Activated naive CD8-positive, alpha-beta T cell treated with anti-CD3 and anti-CD28 coated beads for 36 hours (primary cell): ENCODE data around the gene DOCK11. TPM values are rescaled to one million over a fixed set of nuclear protein-coding genes. Genes with fewer than 3 reads are reported as not detected.
A peak's percentile ranks its signal among the peaks of the same experiment; 100 is the strongest.
"Not testable (repeated sequence)": the region's sequence is repeated elsewhere in the genome, so short reads cannot be mapped to it uniquely, and the experiment has no call there.

ENCODE experiments used
- DNase-seq: peaks from one replicate; pipeline ENCODE4 v3.0.0; 2021
- H3K27ac Mint-ChIP-seq: one replicate; pipeline ENCODE4 v1.8.0; 2022; ENCODE audit warnings: mild to moderate bottlenecking, moderate library complexity, mixed read lengths
- H3K27me3 Mint-ChIP-seq: one replicate; pipeline ENCODE4 v1.8.0; 2022; ENCODE audit warnings: mild to moderate bottlenecking, mixed read lengths
- H3K36me3 Mint-ChIP-seq: one replicate; pipeline ENCODE4 v1.8.0; 2021; ENCODE audit warnings: mild to moderate bottlenecking, mixed read lengths
- H3K4me1 Mint-ChIP-seq: one replicate; pipeline ENCODE4 v1.8.0; 2021; ENCODE audit warnings: mixed read lengths
- H3K4me3 Mint-ChIP-seq: one replicate; pipeline ENCODE4 v1.8.0; 2022; ENCODE audit warnings: mild to moderate bottlenecking, moderate library complexity, mixed read lengths
- H3K9me3 Mint-ChIP-seq: one replicate; pipeline ENCODE4 v1.8.0; 2022; ENCODE audit warnings: mixed read lengths
- total RNA-seq, 2 experiments: library from RNA; stranded (reverse); gene quantifications; one replicate each; pipeline ENCODE4 v1.2.3, GENCODE V29; 2021

Gene DOCK11
- total RNA-seq, 2 experiments from 2014 or later: 44.7 to 47.3 TPM

GRCh38 chrX:118685393-118685792 lies 189.8 kb downstream of the DOCK11 start:
- no peaks in the 10 kb centered on the region for H3K4me1 Mint-ChIP-seq
- H3K27me3 Mint-ChIP-seq: no peaks in the 10 kb centered on the region
- H3K36me3 Mint-ChIP-seq: peaks cover 9% of the 10 kb centered on the region
- no peaks in the 10 kb centered on the region for H3K9me3 Mint-ChIP-seq
- H3K27ac Mint-ChIP-seq: no peak overlapping the region
- H3K4me3 Mint-ChIP-seq: no peak overlapping the region
- no peak for DNase-seq

- no peak for DNase-seq
- Mint-ChIP-seq H3K27me3 (no peaks in the 10 kb centered on the region), H3K36me3 (peaks cover 10% of the 10 kb centered on the region), H3K9me3 (no peaks in the 10 kb centered on the region), H3K27ac (no peak overlapping the region), H3K4me3 (no peak overlapping the region), H3K4me1 (no peaks in the 10 kb centered on the region)
Observed at GRCh38 chrX:118688935-118689334, 193.3 kb downstream of the DOCK11 start.

GRCh38 chrX:118693843-118694242 lies 198.2 kb downstream of the DOCK11 start:
- no peak for DNase-seq
- no peak overlapping the region for H3K27ac Mint-ChIP-seq
- no peaks in the 10 kb centered on the region for H3K27me3 Mint-ChIP-seq
- H3K4me1 Mint-ChIP-seq: peaks cover 5% of the 10 kb centered on the region
- no peak overlapping the region for H3K4me3 Mint-ChIP-seq
- no peaks in the 10 kb centered on the region for H3K9me3 Mint-ChIP-seq
- peaks cover 7% of the 10 kb centered on the region for H3K36me3 Mint-ChIP-seq

- DNase-seq: no peak
Observed at GRCh38 chrX:118694638-118695037, 199.0 kb downstream of the DOCK11 start.

DNA sequence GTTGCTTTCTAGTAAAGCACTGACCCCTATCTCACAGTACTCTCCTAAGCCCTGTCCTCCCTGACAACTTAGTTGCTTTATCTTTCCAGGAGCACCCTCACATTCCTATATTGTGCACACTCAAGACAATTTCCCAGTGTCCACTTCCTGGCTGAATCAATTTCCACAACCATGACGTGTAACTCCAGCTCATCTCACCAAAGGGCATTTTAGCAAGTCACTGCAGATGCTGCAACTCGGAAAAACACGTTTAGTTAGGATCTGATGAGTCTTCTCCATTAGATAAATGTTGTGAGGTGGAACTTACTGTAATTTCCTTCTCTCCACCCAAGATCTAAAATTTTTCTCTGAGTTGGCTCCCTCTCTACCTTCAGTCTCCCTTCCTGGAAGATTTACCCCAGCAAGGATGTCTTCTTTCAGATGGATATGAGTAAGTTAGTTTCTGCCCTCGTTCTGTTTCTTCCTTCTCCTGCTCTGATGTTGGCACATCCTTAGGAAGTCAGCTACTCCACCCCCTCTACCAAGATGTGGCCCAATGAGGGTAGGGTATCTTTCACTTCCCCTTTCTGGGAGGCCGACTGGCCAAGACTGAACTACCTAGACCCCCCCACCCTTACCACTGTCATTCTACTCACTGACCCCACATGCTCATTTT lies 203.0 kb downstream of the DOCK11 start:
- Mint-ChIP-seq H3K4me1 (peaks cover 5% of the 10 kb centered on the region), H3K36me3 (peaks cover 2% of the 10 kb centered on the region), H3K9me3 (no peaks in the 10 kb centered on the region), H3K27ac (peak overlapping the region; percentile 6), H3K27me3 (no peaks in the 10 kb centered on the region), H3K4me3 (no peak overlapping the region)
- no peak for DNase-seq

More at GRCh38 chrX:118694638-118695037, 199.0 kb downstream of the DOCK11 start:
- peaks cover 5% of the 10 kb centered on the region for H3K4me1 Mint-ChIP-seq
- H3K27me3 Mint-ChIP-seq: no peaks in the 10 kb centered on the region
- no peaks in the 10 kb centered on the region for H3K9me3 Mint-ChIP-seq
- H3K27ac Mint-ChIP-seq: no peak overlapping the region
- no peak overlapping the region for H3K4me3 Mint-ChIP-seq
- peaks cover 7% of the 10 kb centered on the region for H3K36me3 Mint-ChIP-seq

DNA sequence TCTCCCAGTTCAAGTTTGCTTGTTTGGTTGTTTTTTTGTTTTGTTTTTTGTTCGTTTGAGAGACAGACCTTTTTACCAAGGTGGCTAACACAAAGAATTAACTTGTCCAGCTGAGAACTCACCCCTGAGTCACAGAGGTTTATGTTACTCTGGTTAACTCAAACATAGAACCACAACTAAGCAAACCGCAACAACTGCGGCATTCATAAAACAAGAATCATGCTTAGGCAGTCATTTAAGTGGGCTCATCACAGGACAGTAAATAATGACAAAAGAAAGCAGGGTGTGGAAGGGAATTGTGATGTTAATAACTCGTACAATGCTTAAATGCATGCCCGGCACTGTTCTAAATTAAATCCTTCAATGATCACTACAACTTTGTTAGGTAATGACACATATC lies 207.1 kb downstream of the DOCK11 start:
- H3K36me3 Mint-ChIP-seq: peaks cover 2% of the 10 kb centered on the region
- no peak overlapping the region for H3K27ac Mint-ChIP-seq
- no peaks in the 10 kb centered on the region for H3K9me3 Mint-ChIP-seq
- H3K27me3 Mint-ChIP-seq: no peaks in the 10 kb centered on the region
- no peak overlapping the region for H3K4me3 Mint-ChIP-seq
- no peak for DNase-seq
- H3K4me1 Mint-ChIP-seq: peaks cover 5% of the 10 kb centered on the region

GRCh38 chrX:118706681-118707080 lies 211.1 kb downstream of the DOCK11 start:
- H3K27ac Mint-ChIP-seq: no peak overlapping the region
- H3K36me3 Mint-ChIP-seq: no peaks in the 10 kb centered on the region
- no peaks in the 10 kb centered on the region for H3K9me3 Mint-ChIP-seq
- DNase-seq: no peak
- no peaks in the 10 kb centered on the region for H3K27me3 Mint-ChIP-seq
- H3K4me1 Mint-ChIP-seq: no peaks in the 10 kb centered on the region
- H3K4me3 Mint-ChIP-seq: no peak overlapping the region

DNA sequence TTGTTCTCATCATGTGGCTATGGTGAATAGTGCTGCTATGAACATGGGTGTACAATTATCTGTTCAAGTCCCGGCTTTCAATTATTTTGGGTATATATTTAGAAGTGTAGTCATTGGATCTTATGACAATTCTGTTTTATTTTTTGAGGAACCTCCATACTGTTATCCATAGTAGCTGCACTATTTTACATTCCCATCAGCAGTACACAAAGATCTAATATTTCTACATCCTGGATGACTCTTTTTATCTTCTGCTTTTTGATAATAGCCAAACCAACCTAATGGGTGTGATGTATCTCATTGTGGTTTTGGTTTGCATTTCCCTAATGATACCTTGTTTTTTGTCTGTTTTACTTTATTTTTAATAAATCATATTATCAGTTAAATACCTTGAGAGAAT lies 218.9 kb downstream of the DOCK11 start:
- no peaks in the 10 kb centered on the region for H3K9me3 Mint-ChIP-seq
- H3K36me3 Mint-ChIP-seq: no peaks in the 10 kb centered on the region
- H3K4me1 Mint-ChIP-seq: no peaks in the 10 kb centered on the region
- no peak overlapping the region for H3K27ac Mint-ChIP-seq
- no peaks in the 10 kb centered on the region for H3K27me3 Mint-ChIP-seq
- no peak for DNase-seq
- H3K4me3 Mint-ChIP-seq: no peak overlapping the region

DNA sequence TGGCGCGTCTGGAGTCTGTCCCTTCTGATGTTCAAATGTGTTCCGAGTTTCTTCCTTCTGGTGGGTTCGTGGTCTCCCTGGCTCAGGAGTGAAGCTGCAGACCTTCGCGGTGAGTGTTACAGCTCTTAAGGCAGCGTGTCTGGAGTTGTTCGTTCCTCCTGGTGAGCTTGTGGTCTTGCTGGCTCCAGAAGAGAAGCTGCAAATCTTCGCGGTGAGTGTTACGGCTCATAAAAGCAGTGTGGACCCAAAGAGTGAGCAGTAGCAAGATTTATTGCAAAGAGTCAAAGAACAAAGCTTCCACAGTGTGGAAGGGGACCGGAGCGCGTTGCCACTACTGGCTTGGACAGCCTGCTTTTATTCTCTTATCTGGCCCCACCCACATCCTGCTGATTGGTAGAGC lies 220.3 kb downstream of the DOCK11 start:
- not testable (repeated sequence) for H3K27me3 Mint-ChIP-seq, H3K27ac Mint-ChIP-seq, DNase-seq, H3K36me3 Mint-ChIP-seq, H3K9me3 Mint-ChIP-seq, H3K4me1 Mint-ChIP-seq
- H3K4me3 Mint-ChIP-seq: peak overlapping the region; percentile 29

GRCh38 chrX:118716833-118717232 lies 221.2 kb downstream of the DOCK11 start:
- H3K9me3 Mint-ChIP-seq, H3K4me1 Mint-ChIP-seq, DNase-seq, H3K27ac Mint-ChIP-seq, H3K36me3 Mint-ChIP-seq, H3K4me3 Mint-ChIP-seq, H3K27me3 Mint-ChIP-seq: not testable (repeated sequence)

DNA sequence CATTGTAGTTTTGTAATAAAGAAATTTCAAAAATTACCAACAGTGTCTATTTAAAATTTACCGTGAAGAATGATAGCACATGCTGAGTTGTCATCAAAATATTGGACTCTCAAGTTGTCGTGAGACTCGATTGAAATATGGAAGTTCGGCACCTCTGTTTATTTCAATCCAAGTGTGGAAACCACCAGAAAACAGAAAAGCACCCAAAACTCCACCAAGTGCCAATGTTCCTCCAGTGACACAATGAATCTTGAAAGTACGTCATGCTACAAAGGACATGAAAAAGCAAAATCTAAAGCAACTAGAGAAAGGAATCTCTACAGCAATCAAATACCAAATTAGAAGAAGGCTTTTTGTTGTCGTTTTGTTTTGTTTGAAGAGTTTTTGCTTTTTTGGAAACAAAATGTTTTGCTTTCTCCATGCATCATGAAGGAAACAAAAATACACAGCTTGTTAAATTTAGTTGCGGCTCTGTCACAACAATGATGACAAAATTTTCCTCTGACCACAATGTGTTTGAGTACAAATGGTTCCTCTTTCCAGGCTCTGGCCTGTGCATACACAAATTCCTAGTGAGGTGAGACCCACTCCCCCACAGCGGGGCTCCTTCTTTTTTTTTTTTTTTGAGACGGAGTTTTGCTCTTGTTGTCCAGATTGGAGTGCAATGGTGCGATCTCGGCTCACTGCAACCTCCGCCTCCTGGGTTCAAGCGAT lies 222.2 kb downstream of the DOCK11 start:
- Mint-ChIP-seq H3K27me3 (peaks cover 4% of the 10 kb centered on the region), H3K4me3 (no peak overlapping the region), H3K9me3 (no peaks in the 10 kb centered on the region), H3K4me1 (no peaks in the 10 kb centered on the region), H3K27ac (no peak overlapping the region), H3K36me3 (no peaks in the 10 kb centered on the region)
- DNase-seq: no peak

DNA sequence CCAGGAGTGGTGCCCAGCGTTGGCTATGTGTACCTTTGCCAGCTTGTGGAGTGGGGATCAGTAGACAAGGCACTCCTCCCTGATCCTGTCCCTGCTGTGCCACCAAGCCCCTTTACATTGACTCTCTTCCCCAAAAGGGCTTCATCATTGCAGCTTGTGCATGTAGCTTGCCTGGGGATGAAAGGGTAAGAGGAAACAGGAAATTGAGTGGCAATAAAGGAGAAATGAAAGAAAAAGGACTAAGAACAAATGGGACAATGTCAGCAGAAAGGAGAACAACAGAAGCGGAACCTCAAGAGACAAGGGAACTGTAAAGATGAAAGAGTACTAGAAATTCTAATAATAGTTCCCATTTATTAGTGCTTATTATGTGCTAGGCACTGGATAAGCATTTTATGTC lies 223.1 kb downstream of the DOCK11 start:
- Mint-ChIP-seq H3K4me1 (no peaks in the 10 kb centered on the region), H3K36me3 (no peaks in the 10 kb centered on the region), H3K27me3 (peaks cover 4% of the 10 kb centered on the region), H3K4me3 (no peak overlapping the region), H3K9me3 (no peaks in the 10 kb centered on the region), H3K27ac (no peak overlapping the region)
- DNase-seq: no peak

DNA sequence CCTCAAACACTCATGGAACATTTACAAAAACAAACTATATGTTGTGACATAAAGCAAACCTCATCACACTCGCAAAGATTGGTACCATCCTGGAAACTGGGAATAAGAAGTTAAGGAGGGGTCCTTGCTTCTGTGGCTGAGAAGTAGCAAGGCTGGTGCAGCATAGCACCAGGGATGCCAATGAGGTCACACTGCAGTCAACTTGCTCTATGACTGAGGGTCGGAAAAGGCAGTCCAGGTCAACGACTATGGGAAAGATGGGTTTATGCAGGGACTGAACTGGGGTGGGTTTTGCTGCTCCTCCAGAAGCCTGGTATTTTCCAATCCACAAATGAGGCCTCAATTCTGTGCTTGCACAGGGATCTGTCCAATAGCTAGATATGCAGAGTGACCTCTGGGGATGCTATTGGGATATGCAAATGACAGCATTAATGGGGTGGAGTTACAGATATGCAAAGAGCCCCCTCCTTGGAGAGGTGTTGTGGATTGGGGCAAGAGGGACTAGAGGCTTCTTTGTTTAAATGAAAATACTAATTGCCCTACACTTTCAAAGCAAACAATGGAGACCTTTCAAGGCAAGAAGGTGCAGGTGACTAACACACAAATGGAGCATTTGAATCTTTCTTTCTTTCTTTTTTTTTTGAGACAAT lies 224.6 kb downstream of the DOCK11 start:
- peaks cover 13% of the 10 kb centered on the region for H3K27me3 Mint-ChIP-seq
- H3K36me3 Mint-ChIP-seq: no peaks in the 10 kb centered on the region

GRCh38 chrX:118723376-118723775 lies 227.8 kb downstream of the DOCK11 start:
- H3K4me1 Mint-ChIP-seq: no peaks in the 10 kb centered on the region
- H3K36me3 Mint-ChIP-seq: no peaks in the 10 kb centered on the region
- peaks cover 35% of the 10 kb centered on the region for H3K27me3 Mint-ChIP-seq

More for the DNA sequence above, 224.6 kb downstream of the DOCK11 start:
- Mint-ChIP-seq H3K4me3 (no peak overlapping the region), H3K27ac (no peak overlapping the region), H3K4me1 (no peaks in the 10 kb centered on the region), H3K9me3 (no peaks in the 10 kb centered on the region)
- no peak for DNase-seq

GRCh38 chrX:118724365-118724764 lies 228.8 kb downstream of the DOCK11 start:
- no peak overlapping the region for H3K27ac Mint-ChIP-seq
- no peak overlapping the region for H3K4me3 Mint-ChIP-seq
- DNase-seq: no peak
- H3K36me3 Mint-ChIP-seq: no peaks in the 10 kb centered on the region
- H3K27me3 Mint-ChIP-seq: peaks cover 42% of the 10 kb centered on the region
- no peaks in the 10 kb centered on the region for H3K4me1 Mint-ChIP-seq
- H3K9me3 Mint-ChIP-seq: no peaks in the 10 kb centered on the region

More at GRCh38 chrX:118723376-118723775, 227.8 kb downstream of the DOCK11 start:
- Mint-ChIP-seq H3K4me3 (no peak overlapping the region), H3K9me3 (no peaks in the 10 kb centered on the region), H3K27ac (no peak overlapping the region)
- no peak for DNase-seq
